Heart left ventricle (tissue), 16 donors: ENCODE data around the gene ACADSB. TPM values are rescaled to one million over a fixed set of nuclear protein-coding genes. Genes with fewer than 3 reads are reported as not detected.

Source experiments
- ATAC-seq, 4 donors: fragments of 200-7000 bp; cut with Tn5 transposase; one replicate each; pipeline ENCODE4 v1.9.1; 2020 to 2022; ENCODE audit warnings: moderate library complexity in 4 of 4, mild to moderate bottlenecking in 3 of 4, moderate number of reproducible peaks in 1 of 4
- DNase-seq, 5 donors: peaks; one replicate each; pipeline ENCODE4 v3.0.0-alpha.2; 2020
- H3K27ac ChIP-seq, 12 donors: fragments of 200-600 bp; sonication (generic) in 4 of 12; one replicate each; pipeline versions ENCODE4 v1.5.0 to v1.8.0; 2016 to 2022; ENCODE audit warnings: mild to moderate bottlenecking in 2 of 12
- H3K27me3 ChIP-seq, 9 donors: fragments of 200-600 bp; sonication (generic) in 2 of 9; one replicate each; pipeline versions ENCODE4 v1.5.1 to v1.8.0; 2016 to 2022; ENCODE audit warnings: mild to moderate bottlenecking in 3 of 9
- H3K36me3 ChIP-seq, 9 donors: fragments of 200-600 bp; sonication (generic) in 2 of 9; one replicate each; pipeline versions ENCODE4 v1.5.0 to v1.8.0; 2018 to 2022; ENCODE audit warnings: mild to moderate bottlenecking in 2 of 9
- H3K4me1 ChIP-seq, 12 donors: fragments of 200-600 bp; sonication (generic) in 4 of 12; one replicate each; pipeline versions ENCODE4 v1.5.0 to v1.8.0; 2016 to 2022; ENCODE audit warnings: mild to moderate bottlenecking in 3 of 12
- H3K4me3 ChIP-seq, 12 donors: fragments of 200-600 bp; sonication (generic) in 4 of 12; one replicate each; pipeline versions ENCODE4 v1.5.0 to v1.8.0; 2017 to 2022; ENCODE audit warnings: mild to moderate bottlenecking in 9 of 12, moderate library complexity in 4 of 12
- H3K9me3 ChIP-seq, 12 donors: fragments of 200-600 bp; sonication (generic) in 4 of 12; one replicate each; pipeline versions ENCODE4 v1.5.0 to v1.8.0; 2016 to 2022; ENCODE audit warnings: mild to moderate bottlenecking in 1 of 12
- CTCF ChIP-seq, 12 donors: fragments of 200-600 bp; sonication (generic) in 4 of 12; IDR thresholded peaks; one replicate each; pipeline versions ENCODE4 v1.5.0 to v1.8.0; 2018 to 2022; ENCODE audit warnings: antibody characterized with exemption in 12 of 12, mild to moderate bottlenecking in 5 of 12
- POLR2A ChIP-seq, 2 donors: fragments of 450-650 bp; IDR thresholded peaks; one replicate each; pipeline ENCODE4 v1.6.1; 2017; ENCODE audit warnings: antibody characterized with exemption in 2 of 2, mild to moderate bottlenecking in 2 of 2, moderate library complexity in 2 of 2
- WGBS, 4 donors: extraction: QIAGEN DNeasy Blood & Tissue Kit in 2 of 4; methylation state at CpG; one replicate each; pipeline versions ENCODE4 v1.1.5 to v1.1.7; 2013 to 2018; 5-methylcytosine and 5-hydroxymethylcytosine counted together
- intact Hi-C, 10 donors: fragments of 100-400 bp; cut with DNase I; formaldehyde crosslinking; loops; one replicate each; pipeline versions ENCODE4 v1.11.1 to v1.14.2; 2022
- polyA plus RNA-seq, 2 donors: library from polyadenylated mRNA; stranded (reverse); fragments of 200-250 nt; gene quantifications; one replicate each; pipeline ENCODE4 v1.2.3, GENCODE V29; 2013
- total RNA-seq, 9 donors: library from RNA; depleted of rRNA in 2 of 9; stranded (reverse); fragments of >200 nt in 2 of 9; fragmentation: NEBNext Ultra II Directional in 3 of 9; extraction: Animal tissue kit (Norgen Biotek cat#: 25700) in 3 of 9; gene quantifications; one replicate each; pipeline versions ENCODE4 v1.1.0 to v1.2.4, GENCODE V29; 2016 to 2023
- donor health status: ischemic (EF 13 %, LVEDD 7.1; RV severe dilation, severe dysfunction).
- donor health status: healthy with polysubstance abuse.
- donor health status: DM: no; HTN: yes; CAD: no.
- donor health status: DM: no; HTN: no; CAD: no.
- donor health status: ischemic (EF 25% LVEDD 6.9; RV normal size, moderate dysfunction).
- donor health status: ischemic (EF 25% LVEDD 5.7; RV mildly dilated, moderate dysfunction).
- donor health status: healthy.
- donor health status: DM: yes; HTN: yes; CAD: no.
- donor health status: ischemic (EF 35%, LVEDD 5.7; RV mildly dilated, moderate dysfunction).
- donor health status: nonischemic (EF 11% LVEDD 7.7; RV severe dilation, severe dysfunction).
- donor health status: DM: yes; HTN: yes; CAD: no.
- donor health status: PGD.
- donor health status: ischemic (EF 29% LVEDD 5.4; RV normal size, mild dysfunction).
- donor health status: nonischemic (EF 23%, LVEDD 6.1; RV moderate dilation, normal function).

Gene ACADSB
- total and polyA plus RNA-seq, 11 donors, result 9.6 to 102 (median 53.4) TPM

GRCh38 chr10:123034332-123034731 is 25.5 kb downstream of the ACADSB start:
- ATAC-seq (no peak), DNase-seq (no peak)
- intact Hi-C loops, result no loop called here
- no peak overlapping the region for H3K4me3 ChIP-seq
- H3K36me3 ChIP-seq, result peaks cover 0 to 53% (median 9%) of the 10 kb centered on the region in 9 donors
- no peak for TF ChIP-seq CTCF (IDR thresholded peaks at IDR 0.05)
- no peak for TF ChIP-seq POLR2A (IDR thresholded peaks at IDR 0.05)
- H3K27ac ChIP-seq, result no peak overlapping the region
- H3K4me1 ChIP-seq, result no peaks in the 10 kb centered on the region
- H3K27me3 ChIP-seq, result no peaks in the 10 kb centered on the region
- H3K9me3 ChIP-seq, result no peaks in the 10 kb centered on the region

- intact Hi-C loops, result no loop called here
- ATAC-seq, result no peak
- H3K9me3 ChIP-seq, result no peaks in the 10 kb centered on the region
- peaks cover 0 to 60% (median 9%) of the 10 kb centered on the region in 9 donors for H3K36me3 ChIP-seq
- WGBS, 4 donors, result 85 to 92% (median 88%) methylated on average over 7 to 8 of the region's 8 CpGs
- no peak for TF ChIP-seq POLR2A (IDR thresholded peaks at IDR 0.05)
- TF ChIP-seq CTCF (IDR thresholded peaks at IDR 0.05), result no peak
- no peak for DNase-seq
- no peak overlapping the region for H3K4me3 ChIP-seq
- H3K4me1 ChIP-seq, result no peaks in the 10 kb centered on the region
- H3K27me3 ChIP-seq, result no peaks in the 10 kb centered on the region
- H3K27ac ChIP-seq, result no peak overlapping the region
Observed at GRCh38 chr10:123035467-123036086, 26.8 kb downstream of the ACADSB start.

GRCh38 chr10:123038782-123039631 is 30.2 kb downstream of the ACADSB start:
- H3K36me3 ChIP-seq, result peaks cover 0 to 92% (median 14%) of the 10 kb centered on the region in 9 donors
- ATAC-seq, result no peak
- H3K27ac ChIP-seq, result no peak overlapping the region
- intact Hi-C loops, result no loop called here
- H3K9me3 ChIP-seq, result no peaks in the 10 kb centered on the region
- no peaks in the 10 kb centered on the region for H3K27me3 ChIP-seq
- H3K4me1 ChIP-seq, result no peaks in the 10 kb centered on the region
- no peak for DNase-seq
- no peak for TF ChIP-seq CTCF (IDR thresholded peaks at IDR 0.05)
- TF ChIP-seq POLR2A (IDR thresholded peaks at IDR 0.05), result no peak
- 66 to 75% (median 71%) methylated on average over 18 of the region's 18 CpGs for WGBS, 4 donors
- no peak overlapping the region for H3K4me3 ChIP-seq

- intact Hi-C loops, result no loop called here
- ATAC-seq (no peak), DNase-seq (no peak)
- Histone ChIP-seq H3K4me1 (no peaks in the 10 kb centered on the region), H3K9me3 (no peaks in the 10 kb centered on the region), H3K27me3 (no peaks in the 10 kb centered on the region), H3K4me3 (no peak overlapping the region), H3K36me3 (peaks cover 0 to 94% (median 14%) of the 10 kb centered on the region in 9 donors), H3K27ac (no peak overlapping the region)
- TF ChIP-seq CTCF (IDR thresholded peaks at IDR 0.05) (no peak), POLR2A (IDR thresholded peaks at IDR 0.05) (no peak)
Observed at GRCh38 chr10:123039632-123039930, 30.8 kb downstream of the ACADSB start.
